Caki2 (cell line): ENCODE results near the gene NKX2-1. TPM values are rescaled to one million over a fixed set of nuclear protein-coding genes. Genes with fewer than 3 reads are reported as not detected.

Experiments used
- DNase-seq: peaks from one replicate; pipeline ENCODE4 v3.0.0-alpha.2; 2015; ENCODE audit warnings: low read depth
- in situ Hi-C: cut with HindIII; loops from 2 replicates; pipeline ENCODE4 v1.10.0; 2016; ENCODE audit warnings: low sequenced_read_pairs, low pct_unique_long_range_greater_than_20kb, mixed read lengths
- total RNA-seq: library from RNA; depleted of rRNA; stranded (reverse); fragments of >200 nt; shearing (Covaris generic); gene quantifications from 2 replicates; pipeline ENCODE4 v1.2.3, GENCODE V29; 2014; ENCODE audit warnings: low replicate concordance

Gene NKX2-1
- total RNA-seq, 1 experiment from 2014 or later, result not detected

DNA sequence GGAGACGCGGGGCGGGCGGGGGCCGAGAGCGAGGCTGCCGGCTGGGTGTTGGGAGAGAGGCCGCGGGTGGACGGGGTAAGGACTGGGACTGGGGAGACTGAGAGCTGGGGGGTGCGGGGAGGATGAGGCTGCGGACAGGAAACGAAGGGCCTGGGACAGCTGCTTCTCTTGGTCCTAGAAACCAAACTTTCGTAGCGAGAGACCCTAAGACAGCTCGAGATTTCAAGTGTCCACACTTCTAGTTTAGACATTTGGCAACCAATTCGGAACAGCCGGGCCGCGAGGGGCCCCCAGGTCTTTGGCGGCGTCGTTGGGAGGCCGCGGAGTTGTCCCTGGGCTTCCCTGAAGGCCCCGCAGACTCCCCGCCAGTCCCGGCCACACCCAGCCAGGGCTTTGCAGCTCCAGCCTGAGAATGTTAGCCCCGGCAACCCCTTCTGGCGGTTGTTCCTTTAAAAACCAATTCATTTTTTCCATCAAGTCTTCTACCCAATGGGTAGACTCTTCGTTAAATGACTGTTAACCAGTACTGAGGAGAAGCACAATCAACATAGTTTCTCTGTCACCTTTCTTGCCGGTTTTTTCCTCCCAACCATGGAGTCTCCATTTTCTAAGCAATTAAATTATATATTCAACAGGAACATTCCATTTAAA lies 11.5 kb downstream of the NKX2-1 start:
- in situ Hi-C loops, result no loop called here

DNA sequence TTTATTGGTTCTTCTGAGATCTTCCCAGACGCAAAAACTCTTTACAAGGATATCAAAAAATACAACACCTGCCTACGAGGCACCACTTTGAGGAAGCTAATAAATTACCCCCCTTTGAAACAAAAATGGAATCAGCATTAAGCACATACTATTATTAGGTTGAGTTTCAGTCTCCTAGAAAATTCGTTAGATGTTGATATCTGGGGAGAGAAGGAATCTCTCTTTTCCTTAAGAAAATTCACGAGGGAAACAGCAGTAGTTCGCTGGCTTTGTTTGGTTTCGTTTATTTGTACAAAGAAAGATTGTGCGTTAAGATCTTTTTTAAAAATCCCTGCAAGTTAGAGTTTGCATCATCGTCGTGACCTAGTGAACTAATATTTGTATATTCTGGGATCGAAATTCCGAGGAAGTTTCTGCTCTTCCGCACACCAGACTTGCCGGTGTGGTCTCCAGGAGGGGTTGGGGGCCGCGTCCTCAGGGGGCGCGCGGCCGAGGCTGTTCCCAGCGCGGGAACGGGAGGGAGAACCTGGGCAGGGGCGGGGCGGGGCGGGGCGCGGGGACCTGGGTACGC lies 12.1 kb downstream of the NKX2-1 start:
- in situ Hi-C loops, result no loop called here
- no peak for DNase-seq

More for the DNA sequence above, 11.5 kb downstream of the NKX2-1 start:
- no peak for DNase-seq

DNA sequence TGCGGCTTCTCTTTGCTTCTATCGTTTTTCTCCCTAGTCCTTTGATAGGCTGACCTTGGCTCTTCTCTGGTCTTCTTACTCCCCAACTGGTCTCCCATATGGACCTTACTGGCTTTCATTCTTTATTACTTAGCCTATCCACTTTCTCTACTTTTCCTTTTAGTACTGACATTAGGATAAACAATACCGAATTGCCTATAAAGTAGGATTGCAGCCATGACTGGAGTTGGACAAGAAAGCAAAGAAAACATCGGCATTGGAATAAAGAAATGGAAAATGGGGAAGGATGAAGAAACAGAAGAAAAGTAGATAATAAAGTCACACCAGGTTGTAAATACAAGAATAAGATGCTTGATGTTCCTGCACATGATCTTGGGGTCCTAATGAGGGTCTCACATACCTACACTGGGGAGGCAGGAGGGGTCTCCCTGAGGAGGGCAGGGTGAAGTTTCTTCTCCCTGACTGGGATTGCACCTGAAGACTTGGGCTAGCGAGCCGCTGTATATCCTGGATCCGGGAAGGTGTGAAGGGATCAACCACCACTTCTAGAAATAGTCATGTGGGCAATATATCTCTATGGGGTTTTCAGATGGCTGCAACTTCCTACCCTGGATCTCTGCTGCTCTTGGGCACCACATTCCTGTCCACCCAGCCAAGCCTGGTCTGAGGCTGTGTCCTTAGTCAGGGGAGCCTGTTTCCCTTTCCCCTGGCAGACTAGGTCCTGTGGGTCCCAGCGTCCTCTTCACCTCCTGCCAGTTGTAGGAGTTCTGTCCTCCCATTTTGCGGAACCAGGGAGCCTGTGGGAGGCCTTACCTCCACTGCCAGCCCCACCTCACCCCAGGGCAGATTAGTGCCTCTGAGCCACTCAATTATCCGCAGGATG lies 13.1 kb downstream of the NKX2-1 start:
- DNase-seq, result no peak
- in situ Hi-C loops, result no loop called here

DNA sequence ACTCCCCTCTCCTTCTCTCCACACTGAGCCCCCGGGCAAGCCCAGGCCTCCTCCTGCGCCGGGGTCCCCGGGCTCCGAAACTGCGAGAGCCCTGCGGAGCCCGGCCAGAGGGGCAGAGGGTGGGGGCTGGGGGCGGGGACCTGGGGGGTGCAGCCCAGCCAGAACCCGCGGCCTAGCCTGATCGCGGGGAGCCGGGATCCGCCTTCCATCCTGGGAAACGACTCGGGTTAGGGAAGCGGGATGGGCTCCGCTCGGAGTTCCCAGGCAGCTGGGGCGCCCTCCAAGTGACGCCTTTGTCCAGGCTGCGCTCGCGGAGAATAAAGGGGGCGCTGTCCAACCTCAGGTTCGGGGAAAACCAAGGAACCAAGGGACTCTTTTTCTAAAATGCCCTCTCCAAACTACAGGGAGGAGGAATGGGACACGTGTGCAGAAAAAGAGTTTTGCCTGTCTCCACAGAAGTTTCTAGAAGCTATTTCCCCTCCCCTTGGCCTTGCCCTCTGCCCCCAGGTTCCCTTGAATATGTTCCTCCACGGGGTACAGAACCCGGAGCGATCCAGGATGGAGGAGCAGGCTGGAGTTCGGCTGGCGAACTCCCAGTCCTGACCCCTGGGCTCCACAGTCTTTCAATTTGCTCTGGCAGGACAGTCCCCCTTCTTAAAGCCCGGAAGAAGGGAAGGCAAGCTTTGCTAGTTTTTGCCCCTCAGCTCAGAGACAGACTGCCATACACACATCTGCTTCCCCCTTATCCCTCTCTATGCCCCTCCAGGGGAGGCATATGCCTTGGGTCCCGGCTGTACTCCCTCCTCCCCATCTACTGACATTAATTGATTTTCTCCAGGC lies 13.9 kb downstream of the NKX2-1 start:
- in situ Hi-C loops, result no loop called here
- no peak for DNase-seq

DNA sequence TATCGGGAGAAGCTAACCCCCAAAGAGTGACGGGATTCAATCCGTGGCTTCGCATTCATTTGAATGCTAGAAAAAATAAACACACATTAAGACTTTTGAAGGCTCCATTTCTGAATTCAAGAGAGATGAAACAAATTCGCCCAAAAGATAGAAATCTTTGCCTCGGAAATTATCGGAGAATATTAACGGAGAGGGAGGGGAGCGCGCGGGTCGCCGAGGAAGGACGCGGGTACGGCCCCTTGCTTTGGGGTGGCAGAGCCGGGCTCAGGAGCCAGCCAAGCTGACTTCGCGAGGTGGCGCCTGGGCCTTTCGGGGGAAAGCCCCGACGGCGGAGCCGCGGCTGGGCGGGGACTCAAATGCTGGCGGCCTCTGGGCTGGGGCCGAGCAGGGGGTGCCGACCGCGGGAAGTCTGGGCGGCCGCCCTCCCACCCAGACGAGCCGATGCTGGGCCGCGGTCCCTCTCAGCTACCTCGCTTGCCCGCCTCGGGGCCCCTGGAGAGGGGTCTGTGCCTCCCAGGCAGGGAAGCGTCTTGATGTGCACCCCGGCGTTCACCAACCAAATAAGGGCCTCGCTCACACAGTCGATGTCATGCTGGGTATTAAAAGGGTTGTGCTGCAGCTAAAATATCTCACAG lies 14.7 kb downstream of the NKX2-1 start:
- in situ Hi-C loops, result no loop called here
- no peak for DNase-seq

DNA sequence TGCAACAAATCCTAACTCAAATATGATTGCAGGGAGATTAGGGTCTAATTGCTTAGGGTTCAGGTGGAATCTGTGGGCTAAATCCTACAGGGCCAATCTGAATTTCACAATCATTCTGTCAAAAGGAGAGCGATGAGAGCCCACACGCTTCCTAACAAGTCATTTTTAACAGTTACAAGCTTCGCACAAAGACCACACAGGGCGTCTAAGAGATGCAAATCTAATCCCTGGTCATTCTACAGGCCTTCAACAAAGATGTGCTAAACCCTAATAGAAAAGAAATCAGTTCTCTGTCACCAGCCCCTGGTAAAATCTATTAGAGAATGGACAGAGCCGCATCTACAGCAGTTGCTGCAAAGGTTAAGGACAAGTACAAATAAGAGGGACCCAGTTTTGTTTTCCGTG lies 15.3 kb downstream of the NKX2-1 start:
- no peak for DNase-seq
- in situ Hi-C loops, result no loop called here

DNA sequence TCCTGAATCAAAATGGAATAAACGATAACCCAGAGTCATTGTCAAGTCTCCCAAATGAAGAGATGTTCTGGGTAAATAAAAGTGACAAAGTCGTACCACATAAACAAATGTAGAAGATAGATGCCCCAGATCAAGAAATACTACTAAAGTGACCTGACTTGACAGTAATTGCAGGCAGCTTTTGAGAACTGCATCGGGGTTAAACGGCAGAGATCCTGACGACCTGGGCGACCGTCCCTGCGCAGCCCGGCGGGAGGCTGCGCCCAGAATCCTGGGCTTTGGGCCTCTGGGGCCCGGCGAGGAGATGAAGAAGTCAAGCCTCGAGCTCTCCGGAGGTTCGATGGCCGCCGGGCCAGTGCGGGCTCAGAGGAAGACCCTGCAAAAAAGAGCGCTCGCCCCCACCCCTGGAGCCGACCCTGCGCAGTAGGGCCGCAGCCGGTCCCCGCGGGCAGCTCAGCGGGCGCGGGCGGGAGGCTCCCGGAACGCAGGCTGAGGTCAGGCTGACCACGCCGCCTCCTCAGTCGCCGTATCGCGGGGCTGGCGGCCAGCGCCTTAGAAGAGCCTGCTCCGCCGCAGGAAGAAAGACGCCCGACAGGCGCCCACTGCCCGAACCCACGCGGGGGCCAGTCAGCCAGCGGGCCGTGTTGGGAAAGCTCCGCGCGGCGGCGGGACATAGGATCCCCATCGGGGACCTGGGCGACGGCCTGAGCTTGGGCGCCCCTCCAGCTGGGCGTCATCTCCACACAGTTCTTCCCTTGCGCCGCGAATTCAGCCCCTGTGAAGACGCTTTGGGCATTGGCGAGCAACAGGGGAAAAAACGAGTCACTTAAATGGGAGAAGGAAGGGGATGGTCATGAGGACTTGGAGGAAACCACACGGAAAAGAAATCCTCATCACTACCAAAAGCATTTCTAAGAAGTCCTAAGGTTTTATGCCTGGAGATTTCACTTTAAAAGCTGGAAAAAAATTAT lies 16.0 kb downstream of the NKX2-1 start:
- DNase-seq, result no peak
- in situ Hi-C loops, result no loop called here

DNA sequence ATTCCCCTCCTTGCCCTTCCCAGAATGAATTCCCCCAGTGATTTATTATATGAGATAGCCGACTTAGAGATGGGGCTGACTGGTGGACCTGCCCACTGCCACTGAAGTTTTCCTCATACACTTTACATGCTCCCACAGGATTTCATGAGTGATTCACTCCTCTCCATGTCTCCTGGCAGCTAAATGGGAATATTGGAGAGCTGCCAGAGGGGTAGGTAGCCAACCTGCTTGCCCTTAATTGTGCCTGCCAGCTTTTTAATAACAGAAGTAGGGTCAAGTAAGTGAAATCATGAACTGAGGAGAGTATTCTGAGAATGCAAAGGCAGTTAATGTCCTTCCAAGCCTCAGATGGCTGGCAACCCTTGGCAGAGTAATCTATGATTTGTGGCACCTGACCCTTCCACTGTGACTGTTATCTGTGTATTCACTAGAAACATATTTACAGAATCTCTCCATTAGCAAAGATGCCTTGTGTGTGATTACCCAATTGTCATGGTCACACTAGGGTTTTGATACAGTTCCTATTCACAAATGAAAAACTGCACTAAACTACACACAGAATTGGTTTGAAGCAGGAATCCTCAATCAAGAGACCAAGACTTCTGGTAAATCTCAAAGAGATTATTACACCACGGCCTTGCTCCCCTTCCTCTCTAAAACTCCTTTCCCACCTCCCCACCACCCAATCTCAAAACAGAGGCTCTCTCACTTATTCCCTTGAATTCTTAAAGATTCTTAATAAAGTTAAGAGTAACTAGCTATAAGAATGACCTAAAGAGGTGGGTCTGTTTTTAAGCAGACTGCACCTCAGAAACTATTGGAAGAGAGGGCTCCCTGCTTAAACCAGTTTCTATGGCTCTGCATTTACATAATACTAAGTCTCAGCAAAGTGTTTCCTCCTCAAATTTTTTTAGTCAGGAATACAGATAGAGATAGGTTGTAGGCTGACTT lies 17.2 kb downstream of the NKX2-1 start:
- no peak for DNase-seq
- in situ Hi-C loops, result no loop called here

DNA sequence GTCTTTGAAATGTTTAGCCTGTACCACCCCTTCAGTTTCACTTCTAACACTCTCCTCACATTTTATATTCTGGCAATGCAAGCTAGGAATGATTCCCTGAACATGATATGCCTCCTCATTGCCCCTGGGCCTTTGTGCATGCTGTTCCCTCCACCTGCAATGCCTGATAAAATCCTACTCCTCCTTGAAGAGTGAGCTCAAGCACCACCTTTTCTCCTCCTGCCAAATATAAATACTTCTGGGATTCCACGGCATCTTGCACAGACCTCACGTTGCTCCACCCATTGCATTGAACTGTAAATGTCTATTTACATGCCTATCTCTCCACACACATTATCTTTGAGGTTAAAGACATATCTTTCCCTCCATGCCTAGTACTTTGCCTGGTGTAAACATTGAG lies 21.1 kb downstream of the NKX2-1 start:
- in situ Hi-C loops, result no loop called here
- no peak for DNase-seq

DNA sequence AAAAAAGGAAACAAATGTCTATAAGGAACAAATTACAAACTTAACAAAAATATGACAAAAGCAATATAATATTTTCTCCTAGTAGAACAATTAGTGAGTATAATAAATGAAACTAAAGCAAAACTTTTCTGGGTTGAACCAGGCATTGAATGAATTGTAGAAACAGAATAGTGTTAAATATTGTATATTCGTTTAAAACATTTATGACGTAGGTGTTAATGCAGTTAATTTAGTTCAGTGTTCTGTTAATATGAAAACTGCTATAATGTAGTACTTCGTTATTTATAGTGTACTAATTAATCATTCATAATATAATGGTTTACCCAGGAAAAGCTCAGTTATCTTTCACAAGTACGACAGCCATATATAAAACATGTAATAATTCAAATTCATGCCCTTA lies 23.7 kb downstream of the NKX2-1 start:
- in situ Hi-C loops, result no loop called here
- no peak for DNase-seq

DNA sequence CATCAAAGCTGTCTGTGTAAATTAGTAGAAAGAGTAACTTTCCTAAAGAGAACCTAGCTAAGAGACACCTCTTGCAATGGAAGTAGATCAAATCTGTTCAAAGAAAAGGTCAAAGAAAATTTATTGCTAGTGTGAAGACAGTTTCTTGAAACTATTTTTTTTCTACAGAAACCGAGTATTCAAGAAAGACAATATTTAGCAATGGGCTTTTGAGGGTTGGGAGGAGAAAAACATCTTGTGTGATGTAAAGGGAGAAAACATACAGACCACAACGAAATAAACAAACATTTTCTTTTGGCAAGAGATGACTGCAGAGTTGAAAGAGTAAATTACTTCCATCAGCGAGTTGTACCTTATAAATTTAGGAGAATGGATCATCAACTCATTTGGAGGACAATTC lies 24.4 kb downstream of the NKX2-1 start:
- DNase-seq, result no peak
- in situ Hi-C loops, result no loop called here

DNA sequence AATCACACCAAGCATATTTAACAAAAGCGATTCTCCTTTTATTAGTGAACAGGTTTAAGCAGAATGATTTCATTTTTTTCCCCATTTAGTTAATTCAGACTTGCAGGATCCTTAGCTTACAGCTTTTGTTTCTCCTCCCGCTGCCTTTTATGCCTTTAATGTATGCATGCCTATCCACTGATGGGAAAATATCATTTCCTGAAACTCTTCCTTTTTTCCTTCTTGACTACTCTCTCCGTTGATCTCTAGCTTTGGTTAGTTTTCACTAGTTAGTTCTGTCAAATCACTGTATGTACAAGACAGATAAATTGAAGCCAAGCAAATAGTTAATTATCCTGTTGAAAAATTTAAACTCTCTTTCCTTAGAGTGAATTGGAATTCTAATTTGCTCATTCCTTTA lies 26.3 kb downstream of the NKX2-1 start:
- no peak for DNase-seq
- in situ Hi-C loops, result no loop called here

DNA sequence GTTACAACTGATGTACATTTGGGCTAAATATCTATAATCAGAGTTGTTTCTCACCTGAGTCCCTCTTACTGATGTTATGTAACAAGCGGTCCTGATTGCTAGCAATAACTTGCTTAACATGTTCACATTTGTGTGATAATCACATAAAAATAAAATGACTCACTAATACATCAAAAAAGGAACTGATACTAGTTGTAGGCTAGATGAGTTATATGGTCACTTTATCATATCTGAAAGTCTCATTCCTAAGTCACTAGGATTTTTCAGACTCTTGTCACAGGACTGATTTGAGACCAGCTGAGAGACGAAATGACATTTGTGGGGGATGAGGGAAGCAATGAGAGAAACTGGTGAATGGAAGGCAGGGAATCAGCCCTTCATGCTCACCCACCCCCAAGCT lies 34.3 kb downstream of the NKX2-1 start:
- DNase-seq, result no peak
- in situ Hi-C loops, result no loop called here

DNA sequence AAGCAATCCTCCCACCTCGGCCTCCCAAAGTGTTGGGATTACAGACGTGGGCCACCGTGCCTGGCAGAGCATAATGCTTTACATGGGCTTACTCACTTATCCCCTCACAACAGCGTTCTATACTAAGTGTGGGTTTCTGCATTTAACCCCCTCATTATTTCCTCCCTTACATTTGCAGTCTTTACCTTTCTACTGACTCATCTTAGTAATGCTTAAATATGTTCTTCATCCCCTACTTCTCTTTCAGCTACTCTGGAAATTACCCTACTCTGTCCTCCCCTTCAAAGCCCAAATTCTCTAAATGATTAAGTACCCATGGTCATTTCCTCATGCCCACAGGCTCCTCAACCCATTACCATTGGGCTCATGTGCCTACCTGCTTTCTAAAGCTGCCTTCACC lies 40.7 kb downstream of the NKX2-1 start:
- no peak for DNase-seq
- in situ Hi-C loops, result no loop called here

DNA sequence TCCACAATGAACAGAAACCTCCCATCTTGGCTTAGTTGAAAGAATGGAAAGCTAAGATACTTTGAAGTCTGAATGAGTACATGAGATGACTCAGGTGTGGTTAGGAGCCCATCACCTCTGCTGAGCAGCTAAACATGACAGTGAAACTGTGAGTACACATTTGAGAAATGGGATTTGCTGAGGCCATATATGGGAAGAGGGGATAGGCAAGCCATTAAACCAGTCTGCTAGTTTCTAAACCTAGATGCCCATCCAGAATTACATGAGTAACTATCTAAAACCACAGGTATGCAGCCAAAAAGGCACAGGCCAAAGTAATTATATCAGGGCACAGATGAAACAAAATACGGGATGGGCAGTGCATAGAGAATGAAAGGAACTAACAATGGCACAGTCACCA lies 41.2 kb downstream of the NKX2-1 start:
- no peak for DNase-seq
- in situ Hi-C loops, result no loop called here

DNA sequence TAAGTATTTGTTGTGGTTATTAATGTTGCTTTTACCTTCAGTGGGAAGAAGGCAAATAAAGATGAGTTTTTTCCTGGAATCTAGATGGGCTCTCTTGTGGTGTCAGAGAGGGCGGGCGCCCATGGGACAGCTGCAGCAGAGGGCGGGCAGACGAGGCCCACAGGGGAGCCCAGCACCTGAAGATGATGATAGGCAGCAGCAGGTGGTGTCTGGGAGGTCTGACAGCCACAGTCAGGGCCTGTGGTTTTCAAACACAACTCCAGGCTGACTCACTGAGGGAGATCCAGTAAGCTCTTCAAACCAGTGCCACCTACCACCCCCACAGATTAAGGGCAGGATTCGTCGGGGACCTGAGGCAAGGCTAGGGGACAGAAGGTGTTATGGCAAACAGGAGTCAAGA lies 42.8 kb downstream of the NKX2-1 start:
- in situ Hi-C loops, result no loop called here

More for the DNA sequence above, 42.8 kb downstream of the NKX2-1 start:
- no peak for DNase-seq
